DND-41 (cell line): Measurements from ENCODE around the gene USF2.

Experiments used
- ATAC-seq: fragments of 200-7000 bp; cut with Tn5 transposase; 3 replicates; pipeline ENCODE4 v1.9.1; 2021; ENCODE audit warnings: low read depth; ENCODE audit not compliant: insufficient read depth
- DNase-seq: peaks from one replicate; pipeline ENCODE4 v3.0.0-alpha.2; 2020
- H2AFZ ChIP-seq: 2 replicates; pipeline ENCODE4 v1.6.0; 2012; ENCODE audit warnings: low read depth, low read length
- H3K27ac ChIP-seq: 2 replicates; pipeline ENCODE4 v1.5.1; 2012; ENCODE audit warnings: low read length, inconsistent platforms
- H3K27me3 ChIP-seq: fragments of 200-600 bp; sonication (generic); 2 replicates; pipeline ENCODE4 v1.6.0; 2012; ENCODE audit warnings: low read length, mild to moderate bottlenecking, inconsistent platforms; ENCODE audit not compliant: insufficient read depth, poor library complexity
- H3K36me3 ChIP-seq: 2 replicates; pipeline ENCODE4 v1.5.1; 2012; ENCODE audit warnings: low read length, inconsistent platforms; ENCODE audit not compliant: insufficient read depth
- H3K4me1 ChIP-seq: 2 replicates; pipeline ENCODE4 v1.5.1; 2012; ENCODE audit warnings: mild to moderate bottlenecking, low read length; ENCODE audit not compliant: insufficient read depth
- H3K4me2 ChIP-seq: 2 replicates; pipeline ENCODE4 v1.6.0; 2012; ENCODE audit warnings: mild to moderate bottlenecking, moderate library complexity, low read length, inconsistent platforms; ENCODE audit not compliant: insufficient read depth
- H3K4me3 ChIP-seq, 2 experiments: fragments of 200-600 bp in 1 of 2; shearing (Covaris generic) in 1 of 2; 2 replicates each; pipeline ENCODE4 v1.5.1; 2012 to 2016; ENCODE audit warnings: inconsistent platforms in 2 of 2, low read length in 2 of 2, mild to moderate bottlenecking in 2 of 2, low read depth in 1 of 2, moderate library complexity in 1 of 2
- H3K79me2 ChIP-seq: 2 replicates; pipeline ENCODE4 v1.6.0; 2012; ENCODE audit warnings: low read length, inconsistent platforms; ENCODE audit not compliant: insufficient read depth
- H3K9ac ChIP-seq: 2 replicates; pipeline ENCODE4 v1.6.0; 2012; ENCODE audit warnings: low read depth, mild to moderate bottlenecking, inconsistent platforms, low read length, moderate library complexity
- H3K9me3 ChIP-seq: 2 replicates; pipeline ENCODE4 v1.5.1; 2012; ENCODE audit warnings: low read length, moderate library complexity, mild to moderate bottlenecking, inconsistent platforms; ENCODE audit not compliant: insufficient read depth, severe bottlenecking
- H4K20me1 ChIP-seq: 2 replicates; pipeline ENCODE4 v1.6.0; 2012; ENCODE audit warnings: low read length; ENCODE audit not compliant: insufficient read depth
- CTCF ChIP-seq: IDR thresholded peaks from 2 replicates; pipeline ENCODE4 v1.5.1; 2012; ENCODE audit warnings: borderline replicate concordance, low read length, moderate library complexity, mild to moderate bottlenecking; ENCODE audit not compliant: poor library complexity, severe bottlenecking; ENCODE audit errors: extremely low read depth
- EZH2 ChIP-seq: IDR thresholded peaks from 3 replicates; pipeline ENCODE4 v1.6.1; 2012; ENCODE audit warnings: borderline replicate concordance, low read depth, mild to moderate bottlenecking, moderate library complexity, low read length, inconsistent platforms; ENCODE audit not compliant: severe bottlenecking

USF2 gene

DNA sequence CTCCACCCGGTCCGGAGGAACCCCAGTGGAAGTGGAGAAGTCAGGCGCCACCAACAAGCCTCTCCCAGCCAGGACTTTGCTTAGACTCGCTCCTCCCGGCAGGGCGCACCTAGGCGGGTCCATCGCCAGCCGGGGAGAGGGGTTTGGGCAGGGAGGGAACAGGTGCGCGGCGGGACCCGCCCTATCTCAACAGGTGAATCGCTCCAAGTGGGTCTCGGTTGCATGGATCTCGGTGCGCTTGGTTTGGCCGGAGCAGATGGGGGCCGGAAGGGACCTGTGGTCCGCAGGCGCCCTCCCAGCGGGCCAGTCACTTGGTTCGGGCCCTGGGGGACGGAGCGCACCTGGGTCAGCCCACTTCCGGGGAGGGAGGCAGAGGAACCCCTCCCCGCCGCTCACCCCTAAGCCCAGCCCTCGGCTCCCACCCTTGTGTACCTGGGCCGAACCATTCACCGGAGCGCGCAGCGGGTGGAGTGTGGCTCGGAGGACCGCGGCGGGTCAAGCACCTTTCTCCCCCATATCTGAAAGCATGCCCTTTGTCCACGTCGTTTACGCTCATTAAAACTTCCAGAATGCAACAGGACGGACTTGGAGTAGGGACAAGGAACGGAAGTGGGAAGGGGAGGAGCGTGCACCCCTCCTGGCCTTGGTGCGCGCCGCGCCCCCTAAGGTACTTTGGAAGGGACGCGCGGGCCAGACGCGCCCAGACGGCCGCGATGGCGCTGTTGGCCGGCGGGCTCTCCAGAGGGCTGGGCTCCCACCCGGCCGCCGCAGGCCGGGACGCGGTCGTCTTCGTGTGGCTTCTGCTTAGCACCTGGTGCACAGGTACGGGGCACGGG, 20.2 kb upstream of the USF2 start, which contains the start of gene LSR:
Gene LSR, plus strand, starts transcription at position 693 of the 836 bp plus-strand sequence. Its CDS starts 21 bp downstream, at position 714.
- Histone ChIP-seq H3K9me3 (no peaks in the 10 kb centered on the region), H2AFZ (no peak within 1 kb of the TSS), H3K4me3 (no peak within 1 kb of the TSS), H3K36me3 (no peaks in the 10 kb centered on the region), H3K9ac (no peak within 1 kb of the TSS), H3K4me2 (no peak within 1 kb of the TSS), H3K27ac (no peak within 1 kb of the TSS), H3K79me2 (no peaks in the 10 kb centered on the region), H3K4me1 (no peaks in the 10 kb centered on the region), H4K20me1 (no peaks in the 10 kb centered on the region; the same call in 1 of the 2 replicates), H3K27me3 (no peaks in the 10 kb centered on the region)
- ATAC-seq, result no peak
- TF ChIP-seq EZH2, result no peak
- TF ChIP-seq CTCF, result no peak
- DNase-seq, result no peak

DNA sequence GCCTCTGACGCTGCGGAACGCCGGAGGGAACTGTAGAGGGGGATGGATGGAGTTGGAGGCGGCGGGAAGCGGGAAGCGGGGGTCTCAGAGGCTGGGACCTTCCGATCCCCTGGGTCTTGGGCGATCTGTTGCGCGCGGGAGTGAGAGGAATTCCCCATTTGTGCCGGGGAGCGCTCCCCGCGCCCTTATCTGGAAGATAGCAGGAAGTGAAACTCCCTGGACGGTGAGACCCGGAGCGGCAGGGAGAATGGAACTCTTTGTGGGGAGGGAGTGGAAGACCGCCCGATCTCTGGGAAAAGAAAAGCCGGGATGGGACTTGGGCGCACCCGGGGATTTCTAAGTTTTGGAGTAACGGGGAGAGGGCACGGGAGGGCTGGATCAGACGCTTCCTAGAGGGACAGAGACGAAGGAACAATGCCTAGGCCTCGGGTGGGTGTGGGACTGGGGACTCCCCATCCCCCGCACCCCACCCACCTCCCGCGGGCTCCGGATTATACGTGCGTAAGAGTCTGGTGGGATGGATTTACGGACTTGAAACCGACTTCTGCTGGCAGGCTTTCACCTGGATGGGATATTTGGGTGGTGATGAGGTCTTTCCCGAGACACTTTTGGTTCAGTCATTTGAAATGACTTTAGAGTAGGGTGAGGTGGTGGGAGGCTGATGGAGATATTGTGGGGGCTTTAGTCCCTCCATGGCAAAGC, 19.5 kb upstream of the USF2 start:
- H3K4me2 ChIP-seq, result no peak overlapping the region
- no peak for TF ChIP-seq CTCF
- ATAC-seq, result no peak
- no peaks in the 10 kb centered on the region for H3K79me2 ChIP-seq
- no peak overlapping the region for H3K4me3 ChIP-seq
- no peak overlapping the region for H3K9ac ChIP-seq
- no peaks in the 10 kb centered on the region; the same call in 1 of the 2 replicates for H4K20me1 ChIP-seq
- H3K27me3 ChIP-seq, result no peaks in the 10 kb centered on the region
- no peak overlapping the region for H2AFZ ChIP-seq
- H3K36me3 ChIP-seq, result no peaks in the 10 kb centered on the region
- H3K4me1 ChIP-seq, result no peaks in the 10 kb centered on the region
- no peak for DNase-seq
- no peak overlapping the region for H3K27ac ChIP-seq
- no peaks in the 10 kb centered on the region for H3K9me3 ChIP-seq

- Histone ChIP-seq H3K4me2 (no peak overlapping the region), H3K27ac (no peak overlapping the region), H3K27me3 (no peaks in the 10 kb centered on the region), H4K20me1 (no peaks in the 10 kb centered on the region; the same call in 1 of the 2 replicates), H3K36me3 (no peaks in the 10 kb centered on the region), H3K9ac (no peak overlapping the region), H3K4me3 (no peak overlapping the region), H3K9me3 (no peaks in the 10 kb centered on the region), H3K79me2 (no peaks in the 10 kb centered on the region), H2AFZ (no peak overlapping the region), H3K4me1 (no peaks in the 10 kb centered on the region)
- ATAC-seq (no peak), DNase-seq (no peak)
- no peak for TF ChIP-seq CTCF
- TF ChIP-seq EZH2, result no peak
Observed at GRCh38 chr19:35249848-35250711, 18.7 kb upstream of the USF2 start.
